ENCODE results near the gene ARHGAP20.

DNA sequence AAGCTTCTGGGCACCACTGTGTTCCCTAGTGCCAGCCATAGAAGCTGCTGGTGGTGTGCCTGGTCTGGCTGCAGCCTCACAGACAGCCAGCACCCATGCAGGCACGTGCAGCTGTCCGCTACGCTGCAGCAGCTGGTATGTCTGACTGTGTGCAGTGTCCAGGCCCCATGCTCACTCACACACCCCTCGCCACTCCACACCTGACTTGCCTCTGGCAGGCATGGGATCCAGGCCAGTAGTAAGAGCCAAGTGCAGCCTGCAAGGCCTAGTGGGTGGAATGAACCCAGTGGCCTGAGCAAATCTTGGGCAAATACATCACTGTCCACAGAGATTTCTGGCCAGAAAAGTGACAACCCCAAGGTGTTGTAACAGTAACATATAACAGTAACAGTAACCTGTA, 111.9 kb downstream of the ARHGAP20 start:
- TF ChIP-seq, protein P1, sequence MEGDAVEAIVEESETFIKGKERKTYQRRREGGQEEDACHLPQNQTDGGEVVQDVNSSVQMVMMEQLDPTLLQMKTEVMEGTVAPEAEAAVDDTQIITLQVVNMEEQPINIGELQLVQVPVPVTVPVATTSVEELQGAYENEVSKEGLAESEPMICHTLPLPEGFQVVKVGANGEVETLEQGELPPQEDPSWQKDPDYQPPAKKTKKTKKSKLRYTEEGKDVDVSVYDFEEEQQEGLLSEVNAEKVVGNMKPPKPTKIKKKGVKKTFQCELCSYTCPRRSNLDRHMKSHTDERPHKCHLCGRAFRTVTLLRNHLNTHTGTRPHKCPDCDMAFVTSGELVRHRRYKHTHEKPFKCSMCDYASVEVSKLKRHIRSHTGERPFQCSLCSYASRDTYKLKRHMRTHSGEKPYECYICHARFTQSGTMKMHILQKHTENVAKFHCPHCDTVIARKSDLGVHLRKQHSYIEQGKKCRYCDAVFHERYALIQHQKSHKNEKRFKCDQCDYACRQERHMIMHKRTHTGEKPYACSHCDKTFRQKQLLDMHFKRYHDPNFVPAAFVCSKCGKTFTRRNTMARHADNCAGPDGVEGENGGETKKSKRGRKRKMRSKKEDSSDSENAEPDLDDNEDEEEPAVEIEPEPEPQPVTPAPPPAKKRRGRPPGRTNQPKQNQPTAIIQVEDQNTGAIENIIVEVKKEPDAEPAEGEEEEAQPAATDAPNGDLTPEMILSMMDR (conservative IDR thresholded peaks at IDR 0.05; ENCODE audit: low read depth, low read length), result no peak
- TF ChIP-seq EZH2 (IDR thresholded peaks at IDR 0.05; ENCODE audit: borderline replicate concordance, low read depth, low read length, poor library complexity, severe bottlenecking), result no peak
